ENCODE data around the gene NEU4. TPM values are rescaled to one million over a fixed set of nuclear protein-coding genes. Genes with fewer than 3 reads are reported as not detected.
"Not testable (repeated sequence)": the region's sequence is repeated elsewhere in the genome, so short reads cannot be mapped to it uniquely, and the experiment has no call there.

The NEU4 gene
- polyA plus RNA-seq, 6 donors from 2014 or later: 0.55 to 1.7 TPM; not detected in 4

DNA sequence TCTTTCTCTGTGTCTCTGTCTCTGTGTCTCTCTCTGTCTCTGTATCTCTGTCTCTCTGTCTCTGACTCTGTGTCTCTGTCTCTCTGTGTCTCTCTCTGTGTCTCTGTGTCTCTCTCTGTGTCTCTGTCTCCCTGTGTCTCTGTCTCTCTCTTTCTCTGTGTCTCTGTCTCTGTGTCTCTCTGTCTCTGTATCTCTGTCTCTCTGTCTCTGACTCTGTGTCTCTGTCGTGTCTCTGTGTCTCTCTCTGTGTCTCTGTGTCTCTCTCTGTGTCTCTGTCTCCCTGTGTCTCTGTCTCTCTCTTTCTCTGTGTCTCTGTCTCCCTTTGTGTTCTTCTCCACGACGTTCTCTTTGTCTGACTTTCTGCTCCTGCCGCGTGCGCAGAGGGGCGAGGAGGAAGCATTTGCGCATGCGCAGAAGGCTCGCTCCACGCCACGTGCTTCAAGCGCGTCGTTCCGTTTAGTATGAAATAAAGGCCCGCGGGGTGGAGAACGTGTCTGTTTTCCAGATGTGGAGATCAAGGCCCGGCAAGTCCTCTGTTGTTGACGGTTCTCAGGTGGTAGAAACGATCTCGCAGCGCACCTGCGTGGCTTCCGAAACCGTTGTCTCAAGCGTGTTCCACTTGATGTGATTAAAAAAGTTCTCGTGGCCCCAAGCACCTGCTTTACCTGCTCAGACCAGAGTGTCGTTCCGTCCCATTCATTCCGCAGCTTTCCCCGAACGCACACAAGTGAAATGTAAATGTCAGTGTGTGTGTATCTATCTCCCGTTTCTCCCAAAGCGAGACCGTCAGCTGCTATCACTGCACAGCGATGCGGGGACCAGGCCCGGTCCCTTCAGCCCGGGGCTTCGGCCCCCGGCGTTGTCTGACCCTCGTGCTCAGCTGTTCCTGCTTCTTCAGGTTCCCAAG is 14.8 kb downstream of the NEU4 start:
- ATAC-seq (ENCODE audit: low read depth in 2 of 2); DNase-seq: not testable (repeated sequence)
- Mint-ChIP-seq H3K4me3 (peak overlapping the region in 1 of 8 donors; percentile 70), H3K27me3 (peaks cover 33 to 59% (median 40%) of the 10 kb centered on the region in 3 donors), H3K36me3 (peaks cover 17 to 42% of the 10 kb centered on the region in 2 donors), H3K27ac (peak overlapping the region in 4 of 6 donors; percentile 42 to 82 (median 72)), H3K9me3 (peaks cover 10 to 32% (median 20%) of the 10 kb centered on the region in 7 donors), H3K4me1 (peaks cover 5 to 19% (median 17%) of the 10 kb centered on the region in 3 donors)

DNA sequence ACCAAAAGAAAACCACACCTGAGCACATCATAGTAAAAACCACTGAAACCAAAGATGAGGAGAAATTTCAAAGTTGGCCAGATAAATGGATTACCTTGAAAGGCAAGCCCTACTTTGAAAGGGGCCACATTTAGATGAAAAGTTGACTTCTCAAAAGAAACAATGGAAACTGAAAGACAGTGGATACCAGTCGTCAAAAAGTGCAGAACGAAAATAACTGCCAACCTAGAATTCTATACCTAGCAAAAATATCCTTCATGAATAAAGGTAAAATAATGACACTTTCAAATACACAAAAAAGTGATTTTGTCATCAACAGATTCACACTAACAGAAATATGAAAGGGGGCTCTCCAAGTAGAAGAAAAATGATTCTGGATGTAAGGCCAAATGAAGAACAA is 18.4 kb downstream of the NEU4 start:
- no peak overlapping the region for H3K4me3 Mint-ChIP-seq
- ATAC-seq (ENCODE audit: low read depth in 2 of 2): no peak
- peaks cover 17 to 40% of the 10 kb centered on the region in 2 donors for H3K36me3 Mint-ChIP-seq
- H3K9me3 Mint-ChIP-seq: peaks cover 12 to 35% (median 20%) of the 10 kb centered on the region in 7 donors
- H3K4me1 Mint-ChIP-seq: peaks cover 0 to 15% (median 12%) of the 10 kb centered on the region in 3 donors
- peaks cover 47 to 55% (median 51%) of the 10 kb centered on the region in 3 donors for H3K27me3 Mint-ChIP-seq
- DNase-seq: no peak
- no peak overlapping the region for H3K27ac Mint-ChIP-seq

GRCh38 chr2:241833101-241833663 is 24.2 kb downstream of the NEU4 start:
- H3K36me3 Mint-ChIP-seq: peaks cover 0 to under 1% of the 10 kb centered on the region in 2 donors
- DNase-seq: no peak
- no peak overlapping the region for H3K4me3 Mint-ChIP-seq
- no peak for ATAC-seq (ENCODE audit: low read depth in 2 of 2)
- peaks cover 17 to 53% (median 20%) of the 10 kb centered on the region in 3 donors for H3K27me3 Mint-ChIP-seq
- no peaks in the 10 kb centered on the region for H3K4me1 Mint-ChIP-seq
- peak overlapping the region in 1 of 6 donors; percentile 78 for H3K27ac Mint-ChIP-seq
- peaks cover 0 to 13% (median 10%) of the 10 kb centered on the region in 7 donors for H3K9me3 Mint-ChIP-seq

DNA sequence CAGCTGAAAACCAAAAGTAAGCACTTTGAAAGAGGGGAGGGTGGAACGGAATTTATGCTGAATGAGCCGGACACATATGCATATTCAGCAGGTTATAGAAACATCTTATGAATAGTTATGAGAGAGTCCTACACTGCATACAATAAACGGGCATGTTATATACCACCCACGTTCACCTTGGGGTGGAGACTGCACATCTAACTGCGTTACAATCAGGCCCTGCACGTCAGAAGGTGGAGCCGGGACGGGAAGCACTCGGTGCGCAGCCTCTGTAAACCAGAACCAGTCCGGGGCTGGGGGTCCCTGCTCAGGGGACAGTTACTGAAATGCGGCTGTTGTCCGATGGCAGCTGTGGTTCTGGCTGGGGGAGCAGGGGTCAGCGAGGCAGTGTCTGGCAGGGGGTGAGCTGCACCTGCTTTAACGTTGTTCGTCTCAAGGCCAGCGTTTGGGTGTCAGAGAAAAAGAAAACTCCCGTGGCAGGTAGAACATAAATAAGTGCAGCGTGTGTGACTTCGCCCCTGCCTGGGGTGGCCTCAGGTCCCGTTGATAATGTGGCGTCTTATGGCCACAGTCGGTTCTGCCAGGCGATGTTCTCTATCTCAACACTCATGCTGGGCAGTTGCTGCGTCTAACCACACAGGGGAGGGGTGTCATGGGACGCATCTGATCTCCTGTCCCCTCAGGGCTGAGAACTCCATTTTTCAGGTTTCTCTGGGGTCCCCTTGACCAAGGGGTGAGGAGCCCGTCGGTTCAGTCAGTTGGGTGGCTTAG is 24.9 kb downstream of the NEU4 start:
- not testable (repeated sequence) for H3K4me1 Mint-ChIP-seq; DNase-seq; ATAC-seq (ENCODE audit: low read depth in 2 of 2); H3K36me3 Mint-ChIP-seq; H3K4me3 Mint-ChIP-seq; H3K27ac Mint-ChIP-seq
- peaks cover 0 to 10% (median 7%) of the 10 kb centered on the region in 7 donors for H3K9me3 Mint-ChIP-seq
- H3K27me3 Mint-ChIP-seq: peaks cover 16 to 50% (median 20%) of the 10 kb centered on the region in 3 donors

GRCh38 chr2:241834527-241835210 is 25.7 kb downstream of the NEU4 start:
- H3K4me3 Mint-ChIP-seq: no peak overlapping the region
- H3K4me1 Mint-ChIP-seq: no peaks in the 10 kb centered on the region
- DNase-seq: no peak
- peaks cover 0 to 10% (median 7%) of the 10 kb centered on the region in 7 donors for H3K9me3 Mint-ChIP-seq
- H3K27ac Mint-ChIP-seq: no peak overlapping the region
- H3K36me3 Mint-ChIP-seq: no peaks in the 10 kb centered on the region
- H3K27me3 Mint-ChIP-seq: peaks cover 11 to 50% (median 20%) of the 10 kb centered on the region in 3 donors
- no peak for ATAC-seq (ENCODE audit: low read depth in 2 of 2)

GRCh38 chr2:241835611-241836010 is 26.6 kb downstream of the NEU4 start:
- Mint-ChIP-seq H3K36me3 (no peaks in the 10 kb centered on the region), H3K27me3 (peaks cover 11 to 50% (median 20%) of the 10 kb centered on the region in 3 donors), H3K4me1 (no peaks in the 10 kb centered on the region), H3K9me3 (peaks cover 0 to 10% (median 7%) of the 10 kb centered on the region in 7 donors), H3K27ac (no peak overlapping the region), H3K4me3 (no peak overlapping the region)
- no peak for DNase-seq
- no peak for ATAC-seq (ENCODE audit: low read depth in 2 of 2)

GRCh38 chr2:241836292-241836691 is 27.3 kb downstream of the NEU4 start:
- H3K36me3 Mint-ChIP-seq: no peaks in the 10 kb centered on the region
- H3K27ac Mint-ChIP-seq: no peak overlapping the region
- no peak overlapping the region for H3K4me3 Mint-ChIP-seq
- ATAC-seq (ENCODE audit: low read depth in 2 of 2): no peak
- H3K4me1 Mint-ChIP-seq: no peaks in the 10 kb centered on the region
- H3K27me3 Mint-ChIP-seq: peaks cover 6 to 50% (median 18%) of the 10 kb centered on the region in 3 donors
- peaks cover 0 to 10% (median 7%) of the 10 kb centered on the region in 7 donors for H3K9me3 Mint-ChIP-seq
- DNase-seq: no peak

- H3K4me1 Mint-ChIP-seq: peaks cover 0 to 2% (median under 1%) of the 10 kb centered on the region in 3 donors
- no peak for DNase-seq
- H3K27me3 Mint-ChIP-seq: peaks cover 0 to 43% (median 10%) of the 10 kb centered on the region in 3 donors
- H3K4me3 Mint-ChIP-seq: peak overlapping the region in 1 of 8 donors; percentile 4
- no peaks in the 10 kb centered on the region for H3K36me3 Mint-ChIP-seq
- no peak for ATAC-seq (ENCODE audit: low read depth in 2 of 2)
- H3K9me3 Mint-ChIP-seq: peaks cover 0 to 10% (median 7%) of the 10 kb centered on the region in 7 donors
- no peak overlapping the region for H3K27ac Mint-ChIP-seq
These were observed 28.4 kb downstream of the NEU4 start for GRCh38 chr2:241837197-241837965.

DNA sequence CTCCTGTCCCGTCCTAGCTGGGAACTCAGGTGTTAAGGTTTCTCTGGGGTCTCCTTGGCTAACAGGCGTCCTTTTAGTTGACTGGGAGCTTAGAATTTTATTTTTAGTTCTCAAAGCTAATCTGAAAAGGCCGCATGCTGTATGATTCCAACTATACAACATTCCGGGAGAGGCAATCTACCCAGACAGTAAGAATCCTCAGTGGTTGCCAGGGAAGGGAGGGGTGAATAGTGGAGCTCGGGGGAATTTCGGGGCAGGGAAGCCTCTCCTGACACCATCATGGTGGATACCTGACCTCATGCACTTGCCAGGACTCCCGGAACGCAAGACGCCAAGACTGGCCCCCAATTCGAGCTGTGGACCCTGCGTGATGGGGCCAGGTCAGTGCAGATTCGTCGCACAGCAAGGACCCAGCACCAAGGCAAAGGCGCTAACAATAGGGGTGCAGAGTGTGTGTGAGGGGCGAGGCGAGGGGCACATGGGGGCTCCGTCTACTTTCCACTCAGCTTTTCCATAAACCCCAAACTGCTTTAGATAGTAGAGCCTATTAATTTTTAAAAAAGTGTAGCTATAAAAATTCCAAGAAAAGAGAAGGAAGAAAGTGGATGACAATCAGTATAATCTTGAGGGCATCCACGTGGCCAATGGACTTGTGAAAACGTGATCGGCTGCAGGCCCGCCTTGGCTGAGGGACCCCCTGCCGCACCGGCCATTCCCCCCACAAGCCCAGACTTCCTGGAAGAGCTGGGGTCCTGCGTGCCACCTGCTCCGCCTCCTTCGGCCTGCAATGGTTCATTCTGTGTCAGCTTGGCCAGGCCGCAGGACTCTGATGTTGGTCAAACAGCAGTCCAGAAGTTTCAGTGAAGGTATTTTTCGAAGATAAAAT is 32.4 kb downstream of the NEU4 start:
- H3K27me3 Mint-ChIP-seq: peaks cover 0 to 11% (median 4%) of the 10 kb centered on the region in 3 donors
- peak overlapping the region in 2 of 6 donors; percentile 59 to 83 for H3K27ac Mint-ChIP-seq
- no peaks in the 10 kb centered on the region for H3K36me3 Mint-ChIP-seq
- peaks cover 12 to 26% (median 15%) of the 10 kb centered on the region in 3 donors for H3K4me1 Mint-ChIP-seq
- DNase-seq: no peak
- ATAC-seq (ENCODE audit: low read depth in 2 of 2): no peak
- H3K9me3 Mint-ChIP-seq: peaks cover 0 to 3% (median 0%) of the 10 kb centered on the region in 7 donors
- H3K4me3 Mint-ChIP-seq: peak overlapping the region in 5 of 8 donors; percentile 0 to 91 (median 11)

GRCh38 chr2:241842067-241842415 is 33.0 kb downstream of the NEU4 start:
- Mint-ChIP-seq H3K36me3 (no peaks in the 10 kb centered on the region), H3K4me1 (peaks cover 12 to 26% (median 15%) of the 10 kb centered on the region in 3 donors), H3K4me3 (peak overlapping the region in 6 of 8 donors; percentile 65 to 91 (median 86)), H3K9me3 (peaks cover 0 to 3% (median 0%) of the 10 kb centered on the region in 7 donors), H3K27ac (peak overlapping the region in 2 of 6 donors; percentile 83 to 92), H3K27me3 (peaks cover 0 to 14% (median 4%) of the 10 kb centered on the region in 3 donors)
- DNase-seq (no peak), ATAC-seq (ENCODE audit: low read depth in 2 of 2) (no peak)

- peak; percentile 49 to 54 for ATAC-seq (ENCODE audit: low read depth in 2 of 2)
- H3K4me1 Mint-ChIP-seq: peaks cover 12 to 26% (median 15%) of the 10 kb centered on the region in 3 donors
- no peaks in the 10 kb centered on the region for H3K36me3 Mint-ChIP-seq
- peak; percentile 56 for DNase-seq
- H3K9me3 Mint-ChIP-seq: no peaks in the 10 kb centered on the region
- H3K4me3 Mint-ChIP-seq: peak overlapping the region; percentile 65 to 91 (median 86)
- peak overlapping the region in 5 of 6 donors; percentile 64 to 93 (median 83) for H3K27ac Mint-ChIP-seq
- peaks cover 0 to 15% (median 4%) of the 10 kb centered on the region in 3 donors for H3K27me3 Mint-ChIP-seq
These were observed 33.7 kb downstream of the NEU4 start for GRCh38 chr2:241842620-241843211.
